RKO (cell line): Measurements from ENCODE around the gene HIVEP3.

Experiments used
- DNase-seq: peaks from one replicate; pipeline ENCODE4 v3.0.0-alpha.2; 2016; ENCODE audit warnings: low spot score

HIVEP3 gene

DNA sequence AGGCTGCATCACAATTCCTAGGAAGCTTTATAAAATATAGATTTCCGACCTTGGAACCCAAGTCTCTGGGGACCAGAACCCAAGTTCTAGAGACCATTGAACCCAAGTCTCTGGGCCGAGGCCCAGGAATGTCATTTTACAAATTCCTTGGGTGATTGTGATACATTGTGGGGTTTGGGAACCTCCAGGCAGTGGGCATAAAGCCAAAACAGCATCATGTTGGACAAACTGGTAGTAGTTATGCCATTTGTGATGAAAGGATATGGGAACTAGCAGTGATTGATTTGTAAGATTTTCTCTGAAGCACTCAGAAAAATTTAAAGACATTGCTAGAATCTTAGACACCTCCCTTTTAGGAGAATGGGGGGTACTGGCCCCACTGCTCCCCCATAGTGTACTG is 160.2 kb downstream of the HIVEP3 start:
- DNase-seq, result no peak

DNA sequence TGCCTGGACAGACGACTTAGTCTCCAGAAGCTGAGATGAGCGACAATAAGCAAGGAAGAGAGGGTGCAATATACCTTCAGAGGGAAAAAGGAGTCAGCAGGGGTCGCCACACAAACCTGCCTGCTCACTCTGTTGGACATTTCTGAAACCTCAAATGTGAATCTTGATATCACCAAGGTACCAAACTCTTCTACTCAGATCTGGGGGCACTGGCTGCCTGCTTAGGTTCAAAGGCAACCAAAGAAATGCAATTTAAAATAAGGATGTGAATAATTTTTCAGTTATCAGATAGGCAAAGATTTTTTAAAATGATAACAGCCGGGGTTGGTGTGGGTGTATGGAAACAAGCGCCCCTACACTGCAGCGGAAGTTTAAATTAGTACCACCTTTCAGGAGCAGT is 164.2 kb downstream of the HIVEP3 start:
- DNase-seq, result no peak

DNA sequence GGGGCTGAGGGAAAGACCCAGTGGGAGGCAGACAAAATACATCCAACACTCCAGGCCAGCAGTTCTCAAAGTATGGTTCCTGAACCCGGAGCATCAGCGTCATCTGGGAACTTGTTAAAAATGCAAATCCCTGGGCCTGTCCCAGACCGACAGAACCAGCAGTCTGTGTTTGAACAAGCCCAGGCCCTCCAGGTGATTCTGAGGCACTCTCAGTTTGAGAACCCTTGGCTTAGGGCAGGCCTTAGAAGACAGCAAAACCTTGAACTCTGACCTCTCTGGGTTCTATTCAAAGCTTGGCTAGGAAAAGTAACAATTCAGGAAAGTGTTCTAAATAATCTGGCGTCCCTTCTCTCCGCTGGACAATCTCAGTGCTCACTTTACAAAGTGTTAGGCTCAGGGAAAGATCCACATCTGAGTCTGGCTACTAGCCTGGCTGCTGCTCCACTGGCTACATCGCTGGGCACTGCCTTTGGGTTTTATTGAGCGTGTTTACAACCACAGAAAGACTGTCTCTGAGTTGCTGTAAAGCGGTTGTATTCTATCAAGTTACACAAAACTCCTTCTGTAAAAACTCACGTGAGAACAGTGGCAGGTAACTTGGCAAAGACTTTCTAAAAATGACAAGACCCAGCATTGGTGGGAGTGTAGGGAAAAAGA is 166.1 kb downstream of the HIVEP3 start:
- DNase-seq, result no peak

DNA sequence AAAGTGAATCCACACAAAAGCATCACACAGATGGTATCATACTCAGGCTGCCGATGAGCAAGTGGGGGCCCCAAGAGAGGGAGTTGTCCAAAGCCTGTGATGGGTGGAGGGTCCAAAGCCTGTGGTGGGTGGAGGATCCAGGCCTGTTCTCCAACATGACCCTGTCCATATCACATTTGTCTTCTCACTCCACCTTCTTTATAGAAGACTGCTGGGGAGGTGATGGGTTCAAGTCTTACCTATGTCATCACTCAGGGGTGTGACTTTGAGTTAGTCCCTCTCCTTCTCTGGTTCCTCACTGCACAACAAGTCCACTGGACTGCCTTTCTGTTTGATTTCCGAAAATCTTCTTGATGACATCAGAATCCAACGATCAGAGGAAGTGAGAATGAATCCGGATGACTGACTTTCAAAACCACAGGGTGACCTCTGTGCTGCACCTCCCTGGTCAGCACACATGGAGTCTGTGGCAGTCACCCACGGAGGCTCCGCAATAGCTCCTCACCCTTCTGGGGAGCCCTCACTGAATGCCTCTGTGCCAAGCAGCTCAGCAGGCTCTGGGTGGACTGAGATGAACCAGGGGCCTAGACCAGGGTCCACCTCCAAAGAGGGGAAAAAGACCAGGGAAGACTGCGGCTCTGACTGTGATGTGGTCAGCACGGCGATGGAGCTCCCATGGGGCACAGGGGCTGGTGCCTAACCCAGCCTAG is 166.8 kb downstream of the HIVEP3 start:
- DNase-seq, result no peak

DNA sequence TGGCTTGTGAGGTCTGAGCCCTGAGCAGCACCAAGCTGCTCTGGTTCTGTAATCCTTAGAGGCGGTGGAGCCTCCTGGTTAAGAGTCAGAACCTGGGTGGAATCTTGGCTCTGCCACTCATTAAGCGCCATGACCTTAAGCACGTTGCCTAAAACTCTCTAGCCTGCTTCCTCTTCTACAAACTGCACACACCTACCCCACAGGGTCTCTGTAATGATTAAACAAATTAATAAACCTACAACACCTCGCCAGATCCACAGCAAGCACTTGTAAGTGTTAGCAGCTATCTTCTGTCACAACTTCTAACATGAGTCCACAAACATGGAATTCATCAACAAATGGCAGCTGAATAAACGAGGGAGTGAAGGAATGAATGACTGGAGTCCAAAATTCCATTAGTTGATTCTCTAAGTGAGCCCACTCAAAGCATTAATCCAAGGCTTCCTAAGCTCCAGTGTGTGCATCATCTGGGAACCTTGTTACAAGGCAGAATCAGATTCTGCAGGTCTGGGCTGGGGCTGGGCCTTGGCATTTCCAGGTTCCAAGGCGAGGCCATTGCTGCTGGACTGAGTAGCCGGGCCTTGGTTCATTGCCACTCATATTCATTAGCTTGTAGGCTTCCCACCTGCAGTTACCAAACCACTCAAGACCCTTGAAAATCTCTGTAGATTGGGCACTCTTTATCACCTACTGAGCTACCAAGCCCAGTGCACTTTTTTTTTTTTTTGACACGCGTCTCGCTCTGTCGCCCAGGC is 168.6 kb downstream of the HIVEP3 start:
- no peak for DNase-seq

DNA sequence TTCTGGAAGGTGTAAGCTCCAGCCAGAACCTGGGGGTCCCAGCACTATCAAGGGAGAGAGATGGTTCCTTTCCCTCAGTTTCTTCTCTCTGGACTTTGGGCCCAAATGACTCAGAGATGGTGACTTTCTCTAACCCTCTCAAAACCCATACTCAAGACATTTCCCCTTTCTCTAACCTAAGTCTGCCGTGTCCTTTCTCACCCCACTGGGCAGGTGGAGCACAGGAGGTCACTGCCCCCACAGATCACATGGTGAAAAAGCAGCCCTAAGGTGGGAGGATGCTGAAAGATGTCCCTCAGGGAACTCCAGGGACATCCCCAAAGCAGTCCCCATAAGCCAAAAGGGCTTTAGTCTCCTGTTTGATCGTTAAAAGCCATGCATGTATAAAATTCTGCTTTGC is 173.7 kb downstream of the HIVEP3 start:
- DNase-seq, result no peak

DNA sequence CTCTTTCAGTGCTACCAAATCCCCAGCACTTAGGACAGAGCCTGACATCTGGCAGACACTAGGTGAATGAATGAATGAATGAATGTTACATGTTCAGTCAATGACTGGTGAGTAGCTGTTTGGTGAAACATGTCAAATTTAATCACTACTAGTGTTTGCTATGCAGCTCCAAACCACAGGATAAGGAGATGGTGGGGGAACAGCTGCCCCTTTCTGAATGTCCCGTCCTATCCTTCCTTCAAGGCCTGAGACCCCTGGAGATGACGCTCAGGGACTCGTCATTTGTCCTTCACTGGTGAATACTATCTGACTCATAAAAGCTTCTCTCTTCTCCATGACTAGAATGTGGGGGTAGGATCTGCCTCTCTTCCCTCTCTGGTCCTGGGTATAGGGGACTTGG is 175.4 kb downstream of the HIVEP3 start:
- DNase-seq, result peak; percentile 7

DNA sequence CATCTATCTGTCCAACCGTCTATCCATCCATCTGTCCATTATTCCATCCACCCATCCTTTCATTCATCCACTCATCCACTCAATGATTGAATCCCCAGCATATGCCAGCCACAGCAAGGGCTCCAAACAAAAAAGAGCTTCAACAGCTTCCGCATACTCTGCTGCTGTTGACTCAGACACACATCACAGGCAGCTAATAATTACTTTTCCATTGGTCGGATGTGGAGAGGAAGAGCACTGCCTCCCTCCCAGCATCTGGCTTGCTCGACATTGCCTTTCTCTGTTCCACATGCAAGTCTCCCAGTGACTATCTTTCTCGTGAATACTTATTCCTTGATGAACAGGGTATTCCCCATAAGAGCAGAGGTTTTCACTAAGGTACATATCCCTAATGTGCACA is 176.5 kb downstream of the HIVEP3 start:
- peak; percentile 20 for DNase-seq

DNA sequence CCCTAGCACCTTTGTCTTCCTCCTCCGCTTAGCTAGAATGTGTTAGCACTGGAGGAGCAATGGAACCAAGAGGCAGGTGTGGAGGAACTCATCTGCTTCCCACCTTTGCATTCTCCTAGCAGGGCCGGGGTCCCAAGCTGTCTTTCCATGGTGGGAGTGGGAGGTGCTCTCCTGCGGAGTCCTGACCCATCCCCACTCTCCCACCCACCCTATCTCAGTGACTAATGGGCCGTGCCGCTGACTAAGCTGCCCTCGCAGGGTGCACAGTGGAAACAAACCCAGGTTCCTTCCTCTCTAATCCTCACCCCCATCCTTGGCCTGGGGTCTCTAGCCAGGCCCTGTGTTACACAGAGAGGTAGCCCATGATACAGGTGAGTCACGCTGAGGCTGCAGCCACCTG is 177.5 kb downstream of the HIVEP3 start:
- DNase-seq, result no peak

DNA sequence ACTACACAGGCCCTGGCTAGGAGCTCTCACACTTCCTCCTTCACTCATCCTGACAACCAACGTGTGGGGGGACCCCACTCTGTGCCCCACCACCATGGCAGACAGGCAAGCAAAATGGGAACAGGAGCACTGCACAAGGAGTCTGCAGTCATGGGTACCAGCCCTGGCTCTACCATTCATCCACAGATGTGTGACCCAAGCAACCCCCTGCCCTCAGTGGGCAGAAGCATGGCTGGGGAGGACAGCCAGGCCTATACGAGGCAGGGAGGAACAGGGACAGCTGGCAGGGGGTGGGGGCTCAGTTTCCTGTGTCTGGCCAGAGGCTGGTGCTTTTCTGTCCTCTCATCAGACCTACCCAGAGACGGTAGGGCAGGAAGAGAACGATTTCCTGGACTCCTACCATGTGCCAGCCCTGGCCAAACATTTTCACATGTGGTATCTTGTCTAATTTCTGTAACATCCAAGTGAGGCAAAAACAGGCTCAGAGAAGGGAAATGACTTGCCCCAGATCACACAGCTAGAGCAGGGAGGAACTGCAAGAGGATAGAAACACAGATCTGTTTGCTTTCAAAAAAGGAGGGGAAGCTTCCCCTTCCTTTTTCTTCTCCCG is 178.0 kb downstream of the HIVEP3 start:
- DNase-seq, result no peak

DNA sequence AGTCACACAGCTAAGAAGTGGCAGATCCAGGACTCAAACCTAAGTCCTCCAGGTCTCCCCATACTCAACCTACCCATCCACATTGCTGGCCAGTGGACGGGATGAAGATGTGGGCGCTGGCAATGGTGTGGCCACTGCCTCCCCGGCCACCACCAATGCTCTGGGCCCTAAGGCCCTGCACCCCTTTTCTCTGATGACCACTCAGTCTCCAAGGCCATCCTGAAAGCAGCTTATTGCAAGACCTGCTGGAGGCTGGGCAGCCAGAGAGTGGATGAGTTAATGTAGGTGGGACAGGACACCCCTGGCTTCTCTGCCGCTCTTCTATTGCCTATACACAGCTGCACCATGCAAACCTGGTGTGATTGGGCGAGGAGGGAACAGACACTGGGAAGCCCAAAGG is 178.7 kb downstream of the HIVEP3 start:
- DNase-seq, result no peak

DNA sequence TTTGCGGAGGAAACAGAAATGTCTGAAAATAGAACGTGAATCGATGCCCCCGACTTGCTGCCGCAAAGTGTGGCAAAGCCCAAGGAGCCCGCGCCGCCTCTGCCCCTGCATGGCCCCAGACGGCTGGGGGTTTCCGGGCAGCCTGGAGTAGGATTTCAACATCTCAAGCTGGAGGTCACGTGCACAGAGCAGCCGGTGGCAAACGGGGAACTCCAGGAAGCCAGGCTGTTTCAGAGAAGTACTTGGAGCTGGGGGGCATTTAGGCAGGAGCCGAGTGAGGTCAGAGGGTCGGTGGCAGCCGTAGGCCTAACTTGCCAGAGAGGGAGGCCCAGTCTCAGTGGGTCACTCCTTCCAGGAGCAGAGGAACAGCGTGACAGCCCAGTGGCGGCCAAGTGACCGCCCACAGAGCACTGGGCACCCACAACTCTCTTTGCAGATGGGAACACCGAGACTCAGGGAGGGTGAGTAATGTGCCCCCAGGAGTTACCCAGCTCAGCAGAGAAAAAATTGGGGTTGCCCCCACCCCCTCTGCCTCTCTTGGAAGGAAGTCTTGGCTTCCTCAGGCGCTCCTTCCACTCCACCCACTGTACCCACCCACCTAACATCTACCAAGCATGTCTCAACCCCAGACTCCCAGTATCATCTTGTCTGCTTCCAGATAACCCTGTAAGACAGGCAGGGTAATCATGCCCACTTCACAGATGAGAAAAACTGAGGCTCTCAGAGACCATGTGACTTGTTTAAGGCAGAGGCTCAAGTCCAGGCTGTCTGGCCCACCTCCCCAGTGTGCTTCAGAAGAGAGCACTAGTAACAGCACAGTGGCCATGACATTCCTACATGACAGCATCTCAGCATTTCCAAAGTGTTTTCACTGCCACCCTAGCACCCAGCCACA is 179.4 kb downstream of the HIVEP3 start:
- no peak for DNase-seq

DNA sequence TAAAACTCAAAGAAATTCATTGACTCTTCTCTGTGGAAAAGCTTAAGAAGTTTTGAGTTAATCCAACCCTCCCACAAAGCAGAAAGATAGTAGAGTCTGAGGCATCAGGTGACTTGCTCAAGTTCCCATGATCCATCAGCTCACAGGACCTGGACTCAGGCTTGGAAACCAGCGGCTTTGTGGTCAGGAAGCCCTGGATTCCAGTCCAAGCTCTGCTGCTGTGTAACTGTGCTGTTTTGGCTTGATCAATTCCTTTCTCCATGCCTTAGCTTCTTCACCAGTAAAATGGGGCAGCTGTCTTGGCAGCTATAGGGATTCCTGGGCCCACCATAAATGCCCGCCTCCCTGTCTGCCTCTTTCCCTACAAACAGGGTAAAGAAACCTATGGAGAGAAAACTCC is 180.2 kb downstream of the HIVEP3 start:
- no peak for DNase-seq

DNA sequence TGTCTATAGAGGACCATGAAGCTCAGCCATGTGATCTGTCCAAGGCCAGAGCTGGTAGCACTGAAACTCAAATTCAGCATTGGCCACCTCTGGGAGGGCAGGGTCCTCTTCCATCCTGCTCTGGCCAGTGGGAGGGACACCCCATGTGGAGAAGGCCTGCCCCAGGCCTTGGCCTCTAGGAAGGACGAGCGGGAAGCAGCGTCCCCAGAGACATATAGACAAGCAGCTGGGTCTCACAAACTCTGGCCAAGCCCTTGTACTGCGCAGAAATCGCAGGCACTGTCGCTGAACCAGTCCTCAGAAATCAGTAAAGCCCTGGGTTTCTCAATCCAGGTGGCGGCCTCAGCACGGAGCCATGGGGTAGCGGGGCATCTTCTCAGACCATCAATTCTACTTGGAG is 180.7 kb downstream of the HIVEP3 start:
- DNase-seq, result no peak

DNA sequence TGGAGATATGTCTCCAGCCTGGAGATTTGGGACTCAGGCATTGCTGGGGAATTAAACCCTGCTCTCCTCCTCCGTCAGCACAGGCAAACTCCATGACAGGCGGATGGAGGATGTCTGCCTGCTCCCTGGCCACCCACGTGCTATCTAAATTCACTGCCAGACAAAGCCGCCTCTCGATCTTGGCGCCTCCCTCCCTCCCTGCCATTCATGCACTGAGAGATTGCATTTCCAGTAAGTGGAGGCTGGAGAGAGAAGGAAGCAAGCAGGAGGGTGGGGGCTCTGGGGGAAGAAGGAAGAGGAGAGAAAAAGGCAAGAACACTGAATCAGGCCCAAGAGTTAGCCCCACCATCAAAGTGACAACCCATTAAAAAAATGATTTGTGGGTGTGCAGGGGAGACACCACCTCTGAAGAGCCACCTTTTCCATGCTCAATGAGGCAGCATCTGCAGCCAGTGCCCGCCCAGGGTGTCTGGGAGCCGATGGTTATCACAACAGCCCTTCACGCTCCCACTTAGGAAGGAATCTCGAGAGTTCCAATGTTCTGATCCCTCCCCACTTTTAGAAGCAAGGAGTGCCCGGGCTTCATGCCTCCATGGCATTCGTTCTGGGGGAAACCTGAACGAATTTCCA is 183.0 kb downstream of the HIVEP3 start:
- no peak for DNase-seq

DNA sequence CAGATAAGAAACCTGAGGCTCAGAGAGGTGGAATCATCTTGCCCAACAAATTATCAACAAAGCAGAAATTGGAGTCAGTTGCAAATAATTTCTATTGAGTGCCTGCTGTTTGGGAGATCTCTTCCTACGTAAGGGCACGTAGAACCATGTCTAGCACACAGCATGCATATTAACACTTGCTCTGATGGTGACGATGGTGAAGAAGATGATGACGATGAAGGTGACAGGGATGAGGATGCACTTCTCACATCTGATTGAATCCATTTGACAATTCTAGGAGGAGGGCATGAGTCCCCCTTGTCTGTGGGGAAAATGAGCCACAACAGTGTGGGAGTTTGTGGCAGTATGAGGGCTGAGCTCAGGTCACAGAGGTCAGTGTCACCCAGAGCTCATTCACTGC is 183.6 kb downstream of the HIVEP3 start:
- no peak for DNase-seq

DNA sequence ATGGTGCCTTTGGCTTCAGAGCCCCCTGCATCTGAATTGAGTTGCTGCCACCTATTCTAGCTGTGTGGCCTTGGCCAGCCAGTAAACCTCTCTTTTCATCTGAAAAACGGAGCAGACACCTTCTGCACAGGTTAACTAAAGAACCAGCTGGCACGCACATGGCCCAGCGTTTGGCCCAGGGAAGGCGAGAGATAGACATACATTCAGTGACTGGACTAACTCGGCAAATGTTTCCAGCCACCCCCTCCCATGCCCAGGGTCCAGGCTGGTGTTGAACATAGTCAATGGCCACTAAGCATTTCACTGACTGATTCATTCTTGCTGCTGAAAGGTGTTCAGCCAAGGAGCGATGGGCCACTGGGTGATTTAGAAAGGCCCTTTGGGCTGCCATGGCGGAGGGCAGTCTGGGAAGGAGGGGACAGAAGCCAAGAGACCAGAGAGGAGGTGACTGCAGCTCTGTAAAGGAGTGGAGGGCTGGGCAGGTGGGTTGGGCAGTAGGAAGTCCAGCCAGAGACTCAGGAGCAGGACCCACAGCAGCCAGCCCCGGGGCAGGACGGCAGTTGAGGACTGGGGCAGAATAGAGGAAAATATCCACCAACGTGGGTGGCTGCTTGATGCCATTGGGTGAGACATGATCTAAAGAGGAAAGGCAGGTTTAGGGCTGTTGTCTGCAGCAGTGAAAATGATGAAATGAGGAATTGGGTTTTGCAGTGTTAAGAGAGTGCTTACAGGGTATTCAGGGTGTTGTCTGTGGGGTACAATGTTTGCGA is 184.3 kb downstream of the HIVEP3 start:
- DNase-seq, result no peak

DNA sequence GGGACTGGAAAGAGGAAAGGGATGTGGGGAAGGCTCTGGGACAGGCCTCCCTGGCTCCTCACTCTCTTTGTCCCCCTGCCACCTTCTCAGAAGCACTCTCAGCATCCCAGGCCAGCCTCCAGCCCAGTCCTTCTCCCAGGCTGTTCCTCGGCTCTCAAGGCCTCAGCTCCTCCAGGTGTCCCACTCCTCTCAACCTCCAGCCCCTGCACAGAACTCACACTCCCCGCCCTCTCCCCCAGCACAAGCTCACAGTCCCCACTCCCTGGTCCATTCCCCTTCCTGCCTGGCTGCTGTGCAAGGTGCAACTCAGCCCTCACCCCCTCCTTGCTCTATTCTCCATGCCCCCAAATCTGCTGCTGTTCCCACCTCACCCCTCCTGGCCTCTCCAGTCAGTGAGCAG is 185.0 kb downstream of the HIVEP3 start:
- DNase-seq, result no peak

DNA sequence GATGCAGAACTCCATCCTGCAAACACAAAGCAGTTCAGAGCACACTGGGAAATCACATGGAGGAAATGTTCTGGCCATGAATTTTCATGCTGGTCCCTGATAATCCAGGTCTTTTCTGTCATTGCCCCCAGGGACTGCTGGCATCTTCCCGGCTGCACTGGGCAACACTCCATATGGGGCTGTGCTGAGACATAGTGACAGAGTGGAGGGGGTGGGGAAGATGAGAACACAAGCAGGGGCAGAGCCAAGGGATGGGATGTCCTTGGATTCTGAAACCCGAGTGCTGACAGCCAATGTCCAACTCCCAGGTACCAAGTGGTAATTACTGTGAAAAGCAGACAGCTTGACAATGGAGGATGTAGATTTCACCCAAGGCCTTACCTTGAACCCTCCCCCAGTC is 185.7 kb downstream of the HIVEP3 start:
- DNase-seq, result no peak

DNA sequence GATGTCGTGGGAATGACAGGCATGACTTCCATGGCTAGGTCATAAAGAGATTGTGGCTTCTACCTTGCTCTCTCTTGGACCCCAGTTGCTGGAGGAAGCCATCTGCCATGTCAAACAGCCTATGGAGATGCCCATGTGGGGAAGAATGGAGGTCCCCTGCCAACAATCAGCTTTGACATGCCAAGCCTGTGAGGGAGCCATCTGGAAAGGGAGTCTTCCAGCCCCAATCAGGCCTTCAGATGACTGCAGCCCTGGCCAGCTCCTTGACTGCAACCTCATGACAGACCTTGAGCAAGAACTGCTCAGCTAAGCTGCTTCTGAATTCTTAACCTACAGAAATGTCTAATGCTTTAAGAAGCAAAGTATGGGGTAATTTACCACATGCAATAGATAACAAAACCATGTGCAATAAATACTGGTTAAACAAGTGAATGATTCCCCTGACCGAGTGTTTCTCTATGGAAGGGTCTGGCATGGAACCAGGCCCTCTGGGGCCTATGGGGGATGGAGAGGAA is 187.1 kb downstream of the HIVEP3 start:
- DNase-seq, result no peak
